Measurements from ENCODE around the gene PHACTR1. TPM values are rescaled to one million over a fixed set of nuclear protein-coding genes. Genes with fewer than 3 reads are reported as not detected.

The PHACTR1 gene
- total and polyA plus RNA-seq, 5 experiments from 2014 or later: 0.07 to 3.0 (median 0.70) TPM

DNA sequence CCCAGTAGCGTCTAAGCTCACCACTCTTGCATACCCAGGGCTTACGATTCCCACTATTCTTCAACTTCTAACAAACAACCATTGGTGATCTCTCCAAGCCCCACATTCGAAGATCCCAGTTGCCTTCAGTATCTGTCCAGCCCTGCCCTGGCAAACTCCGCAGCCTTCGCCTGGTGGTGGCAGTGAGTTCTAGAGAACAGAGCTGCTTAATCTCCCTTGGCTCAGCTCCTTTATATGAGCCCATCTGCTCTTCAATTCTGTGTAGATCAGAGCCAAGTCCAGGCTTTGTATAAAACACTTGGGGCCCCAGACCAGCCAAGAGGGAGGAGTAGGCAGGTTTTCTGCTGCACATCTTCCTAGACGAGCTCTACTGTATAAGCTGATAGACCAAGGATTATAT is 193.3 kb downstream of the PHACTR1 start:
- peaks cover 0 to 19% (median 4%) of the 10 kb centered on the region in 5 donors for H3K27me3 Mint-ChIP-seq
- no peaks in the 10 kb centered on the region for H3K36me3 Mint-ChIP-seq
- DNase-seq (no peak), ATAC-seq (no peak)
- H3K27ac Mint-ChIP-seq: no peak overlapping the region
- POLR2A ChIA-PET: no interaction called here
- H3K4me1 Mint-ChIP-seq: no peaks in the 10 kb centered on the region
- H3K9me3 Mint-ChIP-seq: no peaks in the 10 kb centered on the region
- no peak overlapping the region for H3K4me3 Mint-ChIP-seq

DNA sequence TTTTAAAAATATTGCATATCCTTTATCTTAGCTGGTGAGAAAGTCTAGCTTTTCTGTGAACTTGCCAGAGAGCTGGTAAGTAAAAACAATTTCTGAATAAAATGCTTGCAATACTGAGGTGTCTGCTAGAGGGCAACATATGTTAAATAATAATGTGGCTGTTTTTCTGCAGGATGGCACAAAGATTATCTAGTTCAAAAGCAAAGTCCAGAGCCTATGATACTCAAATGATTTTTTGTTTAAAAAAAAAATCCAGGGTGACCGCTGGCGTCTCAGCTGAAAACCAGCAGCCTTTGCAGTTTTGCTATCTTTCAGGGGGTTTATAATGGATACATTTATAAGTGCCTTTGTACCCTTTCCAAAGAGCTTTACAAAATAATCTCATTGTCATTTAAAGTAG is 194.9 kb downstream of the PHACTR1 start:
- DNase-seq (peak in 3 of 10 donors; percentile 6 to 19 (median 14)), ATAC-seq (no peak)
- H3K4me1 Mint-ChIP-seq: no peaks in the 10 kb centered on the region
- H3K4me3 Mint-ChIP-seq: no peak overlapping the region
- H3K36me3 Mint-ChIP-seq: no peaks in the 10 kb centered on the region
- H3K9me3 Mint-ChIP-seq: no peaks in the 10 kb centered on the region
- POLR2A ChIA-PET: no interaction called here
- H3K27ac Mint-ChIP-seq: no peak overlapping the region
- peaks cover 0 to 9% (median 3%) of the 10 kb centered on the region in 5 donors for H3K27me3 Mint-ChIP-seq

DNA sequence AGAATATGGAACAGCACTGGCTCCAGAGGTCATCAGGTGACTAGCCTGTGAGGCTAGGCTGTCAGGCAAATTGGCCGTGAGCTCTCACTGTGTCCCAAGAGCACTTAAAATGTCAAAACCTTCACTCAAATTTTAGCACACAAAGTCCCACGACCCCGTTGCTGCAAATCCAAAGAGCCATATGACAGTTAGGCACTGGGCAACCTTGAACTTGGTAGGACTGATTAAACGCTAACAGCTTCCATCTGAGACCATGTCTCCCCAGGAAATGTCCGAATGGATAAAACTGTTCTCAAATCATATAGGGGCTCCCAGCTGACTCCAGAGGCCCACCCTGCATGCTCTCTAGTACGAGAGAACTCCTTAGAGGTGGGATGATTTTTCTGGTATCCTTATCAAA is 196.6 kb downstream of the PHACTR1 start:
- POLR2A ChIA-PET: no interaction called here
- no peak overlapping the region for H3K27ac Mint-ChIP-seq
- no peaks in the 10 kb centered on the region for H3K36me3 Mint-ChIP-seq
- DNase-seq: no peak
- no peak overlapping the region for H3K4me3 Mint-ChIP-seq
- no peak for ATAC-seq
- H3K27me3 Mint-ChIP-seq: peaks cover 0 to 6% (median 3%) of the 10 kb centered on the region in 5 donors
- no peaks in the 10 kb centered on the region for H3K9me3 Mint-ChIP-seq
- H3K4me1 Mint-ChIP-seq: no peaks in the 10 kb centered on the region

DNA sequence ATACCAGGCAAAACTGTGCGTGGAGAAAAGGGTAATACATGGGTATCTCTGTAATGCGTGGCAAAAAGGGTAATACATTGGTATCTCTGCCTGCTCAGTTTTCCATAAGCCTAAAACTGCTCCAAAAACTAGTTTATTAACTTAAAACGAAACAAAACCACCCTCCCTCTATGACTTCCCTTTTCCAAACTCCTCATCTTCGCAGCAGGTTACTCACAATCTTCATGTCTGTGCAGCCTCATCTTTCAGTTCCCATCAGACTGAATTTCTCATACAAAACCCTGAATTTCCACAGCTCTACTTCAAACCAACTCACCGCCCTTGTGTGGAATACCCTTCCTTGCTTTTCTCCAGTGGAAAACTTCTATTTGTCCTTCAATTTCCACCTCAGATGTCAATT is 199.4 kb downstream of the PHACTR1 start:
- no peak overlapping the region for H3K27ac Mint-ChIP-seq
- ATAC-seq: no peak
- H3K4me1 Mint-ChIP-seq: no peaks in the 10 kb centered on the region
- no peaks in the 10 kb centered on the region for H3K9me3 Mint-ChIP-seq
- no peak overlapping the region for H3K4me3 Mint-ChIP-seq
- POLR2A ChIA-PET: no interaction called here
- peaks cover 0 to 4% (median 2%) of the 10 kb centered on the region in 5 donors for H3K27me3 Mint-ChIP-seq
- no peaks in the 10 kb centered on the region for H3K36me3 Mint-ChIP-seq
- DNase-seq: no peak

DNA sequence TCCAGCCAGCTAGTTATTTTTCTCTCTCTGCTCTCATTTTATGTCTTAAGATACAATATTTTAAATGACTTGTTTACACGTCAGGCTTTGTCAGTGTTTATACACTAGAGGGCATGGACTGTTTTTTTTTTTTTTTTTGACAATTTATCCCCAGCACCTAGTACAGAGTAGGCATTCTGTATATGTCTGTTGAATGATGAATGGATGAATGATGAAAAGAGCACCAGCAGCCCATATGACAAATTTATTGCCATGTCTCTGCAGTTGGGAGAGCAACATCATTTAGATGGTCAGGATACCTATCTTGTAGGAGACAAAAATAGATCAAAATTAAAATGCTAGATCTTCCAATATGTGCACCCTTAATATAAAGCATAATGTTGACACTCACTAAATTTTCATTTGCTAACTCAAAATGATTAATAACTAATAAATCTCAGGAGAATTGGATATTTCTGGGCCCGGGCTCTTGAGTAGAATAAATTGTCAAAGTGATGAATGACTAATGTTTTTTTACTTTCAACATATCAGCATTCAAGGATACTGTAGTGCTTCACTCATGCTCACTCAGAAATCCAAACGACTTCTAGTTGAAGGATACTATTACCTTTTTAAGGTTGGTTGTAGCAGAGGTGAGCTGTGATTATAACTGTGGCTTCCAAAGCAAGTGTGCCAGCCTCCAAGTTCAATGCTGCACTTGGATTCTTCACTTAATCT is 200.0 kb downstream of the PHACTR1 start:
- DNase-seq (no peak), ATAC-seq (no peak)
- H3K9me3 Mint-ChIP-seq: no peaks in the 10 kb centered on the region
- no peaks in the 10 kb centered on the region for H3K36me3 Mint-ChIP-seq
- POLR2A ChIA-PET: no interaction called here
- H3K4me3 Mint-ChIP-seq: no peak overlapping the region
- no peaks in the 10 kb centered on the region for H3K4me1 Mint-ChIP-seq
- H3K27ac Mint-ChIP-seq: no peak overlapping the region
- H3K27me3 Mint-ChIP-seq: peaks cover 0 to 7% (median 3%) of the 10 kb centered on the region in 5 donors

DNA sequence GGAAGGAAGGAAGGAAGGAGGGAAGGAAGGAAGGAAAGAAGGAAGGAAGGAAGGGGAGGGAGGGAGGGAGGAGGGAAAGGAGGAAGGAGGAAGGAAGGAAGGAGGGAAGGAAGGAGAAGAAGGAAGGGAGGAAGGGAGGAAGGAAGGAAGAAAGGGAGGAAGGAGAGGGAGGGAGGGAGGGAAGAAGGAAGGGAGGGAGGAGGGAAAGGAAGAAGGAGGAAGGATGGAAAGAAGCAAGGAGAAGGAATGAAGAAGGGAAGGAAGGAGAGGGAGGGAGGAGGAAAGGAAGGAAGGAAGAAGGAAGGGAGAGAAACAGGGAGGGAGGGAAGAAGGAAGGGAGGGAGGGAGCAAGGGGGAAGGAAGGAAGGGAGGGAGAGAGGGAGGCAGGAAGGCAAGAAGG is 204.9 kb downstream of the PHACTR1 start:
- H3K27me3 Mint-ChIP-seq: peaks cover 4 to 10% (median 9%) of the 10 kb centered on the region in 5 donors
- H3K36me3 Mint-ChIP-seq: no peaks in the 10 kb centered on the region
- H3K4me3 Mint-ChIP-seq: no peak overlapping the region
- no peak for DNase-seq
- no peak for ATAC-seq
- POLR2A ChIA-PET: no interaction called here
- no peaks in the 10 kb centered on the region for H3K4me1 Mint-ChIP-seq
- H3K27ac Mint-ChIP-seq: no peak overlapping the region
- no peaks in the 10 kb centered on the region for H3K9me3 Mint-ChIP-seq

DNA sequence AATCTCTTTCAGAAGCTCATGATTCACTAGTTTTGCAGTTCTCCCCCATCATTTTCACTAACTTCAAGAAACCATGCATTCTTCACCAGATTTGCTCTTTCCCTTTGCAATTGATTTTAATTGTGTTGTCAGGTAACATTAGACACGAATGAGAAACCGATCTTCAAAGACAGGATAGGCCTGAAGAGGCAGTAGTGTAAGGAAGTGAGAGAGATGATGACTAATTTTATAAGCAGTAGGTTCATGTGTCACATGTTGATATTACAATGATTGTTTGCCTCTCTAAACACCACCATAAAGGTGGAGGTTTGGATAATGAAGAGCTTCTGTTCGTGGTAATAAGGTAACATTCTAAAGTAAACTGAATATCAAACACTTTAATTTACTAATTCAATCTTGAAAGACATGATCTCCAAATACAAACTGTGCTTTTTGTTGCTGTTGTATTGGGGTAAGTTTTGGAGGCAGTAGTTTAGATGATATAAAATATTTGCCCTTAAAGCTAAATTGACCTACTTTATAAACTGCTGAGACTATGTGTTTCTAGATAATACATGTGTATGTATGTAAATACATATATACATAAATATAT is 207.2 kb downstream of the PHACTR1 start:
- H3K27ac Mint-ChIP-seq: no peak overlapping the region

DNA sequence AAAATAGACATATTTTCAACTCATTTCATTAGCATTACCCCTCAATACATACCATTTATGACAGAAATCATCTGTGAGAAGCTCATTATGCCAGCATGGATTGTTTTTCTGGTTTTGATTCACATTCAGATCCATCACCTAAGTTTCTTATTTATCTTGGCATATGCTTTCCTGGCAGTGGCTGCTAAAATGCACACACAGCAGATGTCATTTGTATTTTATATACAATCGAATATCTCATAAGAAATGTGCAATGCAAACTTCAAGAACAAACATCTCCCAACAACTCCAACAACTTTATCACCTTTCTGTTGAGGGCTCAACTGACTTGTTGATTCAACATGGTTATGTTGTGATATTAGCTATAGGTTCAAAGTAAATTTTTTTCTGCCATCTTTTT is 208.3 kb downstream of the PHACTR1 start:
- Mint-ChIP-seq H3K4me3 (no peak overlapping the region), H3K27ac (no peak overlapping the region), H3K27me3 (peaks cover 5 to 21% (median 14%) of the 10 kb centered on the region in 5 donors), H3K36me3 (no peaks in the 10 kb centered on the region), H3K9me3 (no peaks in the 10 kb centered on the region), H3K4me1 (no peaks in the 10 kb centered on the region)
- DNase-seq: no peak
- no peak for ATAC-seq
- POLR2A ChIA-PET: no interaction called here

More for the DNA sequence above, 207.2 kb downstream of the PHACTR1 start:
- ATAC-seq: no peak
- H3K9me3 Mint-ChIP-seq: no peaks in the 10 kb centered on the region
- no peak for DNase-seq
- no peak overlapping the region for H3K4me3 Mint-ChIP-seq
- H3K27me3 Mint-ChIP-seq: peaks cover 5 to 16% (median 11%) of the 10 kb centered on the region in 5 donors
- H3K36me3 Mint-ChIP-seq: no peaks in the 10 kb centered on the region
- no peaks in the 10 kb centered on the region for H3K4me1 Mint-ChIP-seq
- POLR2A ChIA-PET: no interaction called here

DNA sequence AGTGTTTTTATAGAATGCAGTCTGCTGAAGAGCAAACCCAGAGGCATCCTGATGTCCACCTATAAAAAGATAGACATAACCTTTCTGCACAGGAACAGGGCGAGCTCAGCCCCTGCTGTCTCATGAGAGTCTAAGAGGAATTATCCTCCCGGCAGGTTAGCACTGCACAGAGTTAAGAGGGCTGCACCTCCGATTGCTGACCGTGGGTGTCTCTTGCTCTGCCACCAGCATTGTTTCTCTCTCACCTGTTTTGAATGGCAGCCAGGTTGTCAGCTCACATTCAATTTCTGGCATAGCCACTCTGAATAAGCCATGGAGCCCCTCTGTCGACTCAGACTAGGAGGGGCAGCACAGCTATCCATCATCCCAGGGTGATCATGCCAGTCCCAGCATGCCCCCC is 211.2 kb downstream of the PHACTR1 start:
- Mint-ChIP-seq H3K27me3 (peaks cover 5 to 17% (median 10%) of the 10 kb centered on the region in 5 donors), H3K9me3 (no peaks in the 10 kb centered on the region), H3K4me1 (no peaks in the 10 kb centered on the region), H3K27ac (peak overlapping the region in 1 of 10 donors; percentile 9), H3K36me3 (no peaks in the 10 kb centered on the region), H3K4me3 (no peak overlapping the region)
- POLR2A ChIA-PET: no interaction called here
- DNase-seq (no peak), ATAC-seq (no peak)

DNA sequence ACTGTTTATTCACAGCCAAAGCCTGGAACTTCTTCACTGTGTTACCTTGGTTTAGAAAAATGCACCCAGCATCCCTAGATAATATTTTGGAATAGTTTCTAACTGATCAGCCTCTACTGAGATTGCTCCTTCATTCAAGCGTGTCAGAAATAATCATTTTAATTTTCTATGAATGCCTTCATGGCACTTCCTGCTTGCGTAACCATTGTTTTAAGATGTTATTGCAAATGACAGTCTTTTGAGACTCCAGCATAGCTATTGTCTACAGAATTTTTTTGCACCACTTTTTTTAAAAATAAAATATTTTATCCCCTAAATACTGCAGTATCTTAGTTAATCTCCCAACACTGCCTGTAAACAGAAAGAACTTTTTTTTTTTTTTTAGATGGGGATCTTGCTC is 213.1 kb downstream of the PHACTR1 start:
- DNase-seq (no peak), ATAC-seq (no peak)
- Mint-ChIP-seq H3K9me3 (no peaks in the 10 kb centered on the region), H3K27me3 (peaks cover 5 to 17% (median 10%) of the 10 kb centered on the region in 5 donors), H3K36me3 (no peaks in the 10 kb centered on the region), H3K27ac (no peak overlapping the region), H3K4me3 (no peak overlapping the region), H3K4me1 (no peaks in the 10 kb centered on the region)
- POLR2A ChIA-PET: no interaction called here

DNA sequence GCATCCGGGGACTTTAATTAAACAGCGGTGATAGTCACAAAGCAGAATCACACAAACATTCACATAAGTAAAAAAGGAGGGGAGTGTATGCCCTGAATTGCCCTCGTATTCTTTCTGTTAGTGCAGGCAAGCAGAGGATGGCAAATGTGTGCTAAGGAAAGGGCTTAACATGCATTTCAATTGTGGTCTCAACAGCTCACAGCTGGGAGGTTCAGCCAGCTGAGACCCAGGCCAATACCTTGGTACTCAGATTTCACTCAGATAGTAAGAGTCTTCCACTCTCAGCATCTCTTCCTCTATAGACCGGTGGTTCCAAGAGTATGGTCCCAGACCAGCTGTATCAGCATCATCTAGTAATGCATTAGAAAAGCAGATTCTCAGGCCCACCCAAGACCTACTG is 215.1 kb downstream of the PHACTR1 start:
- POLR2A ChIA-PET: no interaction called here
- H3K4me3 Mint-ChIP-seq: no peak overlapping the region
- no peaks in the 10 kb centered on the region for H3K4me1 Mint-ChIP-seq
- no peaks in the 10 kb centered on the region for H3K9me3 Mint-ChIP-seq
- ATAC-seq (no peak), DNase-seq (no peak)
- H3K27ac Mint-ChIP-seq: no peak overlapping the region
- H3K36me3 Mint-ChIP-seq: no peaks in the 10 kb centered on the region
- H3K27me3 Mint-ChIP-seq: peaks cover 0 to 10% (median 5%) of the 10 kb centered on the region in 5 donors

DNA sequence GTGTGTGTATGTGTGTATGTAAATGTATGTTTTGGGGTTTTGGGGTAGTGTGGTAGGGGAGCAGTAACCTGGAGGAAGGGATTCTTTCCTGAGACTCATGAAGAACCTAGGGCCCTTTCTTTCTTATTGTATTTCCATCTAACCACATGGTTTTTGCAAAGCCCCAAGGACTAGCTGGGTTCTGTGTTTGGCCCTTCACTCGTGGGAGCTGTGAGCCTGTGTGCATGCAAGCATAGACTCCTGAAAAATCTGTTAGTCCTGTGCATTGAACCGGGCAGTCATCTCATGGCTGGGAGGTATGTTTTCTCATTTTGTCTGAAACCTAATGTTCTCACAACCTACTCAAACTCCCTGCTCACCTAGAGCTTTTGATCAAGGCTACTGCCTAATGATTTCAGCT is 219.1 kb downstream of the PHACTR1 start:
- Mint-ChIP-seq H3K27ac (no peak overlapping the region), H3K27me3 (no peaks in the 10 kb centered on the region), H3K9me3 (no peaks in the 10 kb centered on the region), H3K36me3 (no peaks in the 10 kb centered on the region), H3K4me3 (no peak overlapping the region), H3K4me1 (no peaks in the 10 kb centered on the region)
- no peak for ATAC-seq
- DNase-seq: no peak
- POLR2A ChIA-PET: no interaction called here

DNA sequence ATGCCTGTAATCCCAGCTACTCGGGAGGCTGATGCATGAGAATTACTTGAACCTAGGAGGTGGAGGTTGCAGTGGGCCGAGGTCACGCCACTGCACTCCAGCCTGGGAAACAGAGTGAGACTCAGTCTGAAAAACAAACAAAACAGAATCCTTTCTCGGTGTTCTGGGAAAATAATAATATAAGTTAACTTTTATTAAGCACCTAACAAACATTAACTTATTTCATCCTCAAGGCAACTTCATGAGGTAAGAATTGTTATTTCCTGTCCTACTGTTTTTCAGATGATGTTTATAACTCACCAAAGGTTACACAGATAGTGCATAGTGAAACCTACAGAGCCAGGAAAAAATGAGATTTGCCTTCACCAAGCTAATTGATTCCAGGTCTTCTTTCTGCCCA is 221.4 kb downstream of the PHACTR1 start:
- Mint-ChIP-seq H3K4me1 (peaks cover 3 to 9% (median 6%) of the 10 kb centered on the region in 4 donors), H3K36me3 (no peaks in the 10 kb centered on the region), H3K4me3 (no peak overlapping the region), H3K27me3 (peaks cover 0 to under 1% (median 0%) of the 10 kb centered on the region in 5 donors), H3K9me3 (no peaks in the 10 kb centered on the region), H3K27ac (no peak overlapping the region)
- POLR2A ChIA-PET: no interaction called here
- ATAC-seq (no peak), DNase-seq (no peak)

DNA sequence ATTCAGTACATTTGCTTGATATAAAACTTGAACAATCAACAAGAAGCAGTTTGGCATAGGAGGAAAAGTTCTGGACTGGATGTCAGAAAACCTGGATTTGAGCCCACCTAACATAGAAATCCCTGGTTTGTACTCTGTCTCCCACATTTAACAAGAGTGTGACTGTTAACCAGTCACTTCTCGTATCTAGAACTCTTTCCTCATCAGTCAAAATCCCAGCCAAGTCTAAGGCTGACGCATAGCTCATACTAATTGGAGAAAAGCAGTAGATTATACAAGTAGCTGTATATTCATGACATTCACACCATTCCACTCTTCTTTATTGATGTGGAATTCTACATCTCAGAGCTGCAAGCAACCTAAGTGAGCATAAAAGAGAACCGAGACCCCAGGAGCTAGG is 222.7 kb downstream of the PHACTR1 start:
- H3K9me3 Mint-ChIP-seq: no peaks in the 10 kb centered on the region
- POLR2A ChIA-PET: no interaction called here
- H3K4me3 Mint-ChIP-seq: no peak overlapping the region
- no peak overlapping the region for H3K27ac Mint-ChIP-seq
- ATAC-seq (no peak), DNase-seq (no peak)
- H3K36me3 Mint-ChIP-seq: no peaks in the 10 kb centered on the region
- peaks cover 3 to 9% (median 6%) of the 10 kb centered on the region in 4 donors for H3K4me1 Mint-ChIP-seq
- peaks cover 0 to 2% (median 0%) of the 10 kb centered on the region in 5 donors for H3K27me3 Mint-ChIP-seq

All from naive thymus-derived CD8-positive, alpha-beta T cell (primary cell).